ENCODE data around the gene CD14.
"Not testable (repeated sequence)": the region's sequence is repeated elsewhere in the genome, so short reads cannot be mapped to it uniquely, and the experiment has no call there.

CD14 gene

DNA sequence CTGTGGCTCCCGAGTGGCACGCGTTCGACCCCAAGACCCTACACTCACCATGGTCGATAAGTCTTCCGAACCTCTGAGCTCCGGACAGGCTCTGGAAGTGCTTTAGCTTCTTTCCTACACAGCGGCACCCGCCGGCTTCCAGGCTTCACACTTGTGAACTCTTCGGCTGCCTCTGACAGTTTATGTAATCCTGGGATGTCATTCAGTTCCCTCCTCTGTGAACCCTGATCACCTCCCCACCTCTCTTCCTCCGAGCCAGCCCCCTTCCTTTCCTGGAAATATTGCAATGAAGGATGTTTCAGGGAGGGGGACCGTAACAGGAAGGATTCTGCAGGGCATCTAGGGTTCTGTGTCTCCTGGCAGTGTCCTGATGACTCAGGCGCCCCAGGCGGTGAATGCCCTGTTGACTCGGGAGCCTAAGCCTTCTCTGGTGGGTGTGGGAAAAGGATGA is at the start of gene CD14:
Gene CD14 (minus strand): TSS at position 155 of the 451 bp plus-strand sequence. CDS start 104 bp downstream, at position 51.
- no peak for DNase-seq (ENCODE audit: extremely low read depth in 1 of 2, low read depth in 1 of 2)

GRCh38 chr5:140678993-140679392 is 46.0 kb upstream of the CD14 start:
- no peak for DNase-seq (ENCODE audit: extremely low read depth in 1 of 2, low read depth in 1 of 2)

DNA sequence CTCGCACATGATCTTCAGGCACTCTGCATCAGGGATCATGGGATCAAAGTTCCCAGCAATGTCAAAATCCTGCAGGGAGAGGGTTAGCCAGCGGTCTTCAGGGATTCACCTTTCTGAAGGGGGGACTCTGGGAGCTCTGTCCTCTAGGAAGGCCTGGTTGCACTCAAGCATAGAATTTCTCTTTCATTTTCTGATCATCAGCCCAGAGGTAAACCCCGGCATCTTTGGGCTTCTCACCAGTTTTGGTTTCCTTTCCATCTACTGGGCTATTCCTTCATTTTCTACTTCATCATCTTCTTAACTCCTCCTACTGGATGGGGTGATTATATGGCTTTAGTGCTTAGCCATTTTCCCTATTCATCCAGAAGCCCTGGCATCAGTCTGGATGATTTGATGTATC is 45.0 kb upstream of the CD14 start:
- DNase-seq (ENCODE audit: extremely low read depth in 1 of 2, low read depth in 1 of 2) = no peak

GRCh38 chr5:140674629-140675028 is 41.7 kb upstream of the CD14 start:
- DNase-seq (ENCODE audit: extremely low read depth in 1 of 2, low read depth in 1 of 2) = no peak

DNA sequence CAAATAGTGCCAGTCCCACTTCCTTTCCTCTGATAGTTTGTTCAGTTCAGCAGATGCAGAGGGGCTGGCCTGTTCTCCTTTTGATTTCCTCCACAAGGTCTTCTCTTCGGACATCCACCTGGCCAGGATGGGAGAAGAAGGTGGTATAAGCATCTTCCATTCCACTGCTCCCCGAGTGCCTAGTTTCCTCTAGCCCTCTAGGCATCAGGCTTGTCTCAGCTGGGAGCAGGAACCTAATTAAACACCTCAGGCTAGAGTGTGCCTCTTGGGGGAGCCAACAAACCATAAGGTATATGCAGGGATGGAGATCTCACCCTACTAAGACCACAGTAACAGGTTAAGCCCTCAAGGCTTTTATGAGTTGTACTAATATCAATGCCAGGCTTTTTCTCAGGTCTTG is 41.2 kb upstream of the CD14 start:
- DNase-seq (ENCODE audit: extremely low read depth in 1 of 2, low read depth in 1 of 2) = no peak

DNA sequence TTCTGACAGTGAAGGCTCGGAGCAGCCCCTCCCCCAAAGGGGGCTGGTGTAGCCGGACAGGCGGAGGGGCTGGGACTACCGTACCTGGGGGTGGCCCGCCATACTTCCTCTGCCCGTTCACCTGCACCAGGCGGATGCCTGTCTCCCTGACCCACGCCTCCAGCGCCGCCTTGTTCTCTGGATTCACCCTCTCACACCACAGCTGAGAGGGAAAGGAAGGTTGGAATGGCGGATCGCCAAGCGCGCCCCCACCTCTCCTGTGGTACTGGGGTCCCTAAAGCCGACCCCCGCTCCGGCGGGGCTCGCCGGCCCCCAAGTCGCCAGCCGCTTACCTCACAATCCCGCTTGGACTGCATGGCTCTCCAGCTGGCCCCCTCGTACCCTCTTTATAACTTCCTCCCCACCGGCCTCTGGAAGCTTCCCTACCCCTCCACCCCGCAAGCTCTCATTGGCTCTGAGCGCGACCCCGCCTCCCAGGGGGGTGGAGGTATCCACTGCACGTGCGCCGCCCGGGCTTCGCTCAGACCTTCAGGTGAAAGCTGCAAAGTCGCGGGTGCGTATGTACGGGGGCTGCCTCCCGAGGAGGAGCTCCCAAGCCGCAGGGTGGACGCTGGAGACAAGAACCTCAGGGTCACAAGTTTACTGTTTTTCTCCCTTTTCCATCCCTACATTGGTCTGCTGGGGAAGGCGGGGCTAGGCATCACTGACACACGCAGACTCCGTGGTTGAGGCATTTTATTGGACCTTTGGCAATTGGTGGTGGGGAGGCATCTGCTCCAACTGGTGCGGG is 40.4 kb upstream of the CD14 start, which contains the start of gene DND1:
Gene DND1 (minus strand): TSS at position 390 of the 790 bp plus-strand sequence. CDS start 34 bp downstream, at position 356.
- no peak for DNase-seq (ENCODE audit: extremely low read depth in 1 of 2, low read depth in 1 of 2)

GRCh38 chr5:140672455-140673186 is 39.6 kb upstream of the CD14 start:
- DNase-seq (ENCODE audit: extremely low read depth in 1 of 2, low read depth in 1 of 2) = no peak

DNA sequence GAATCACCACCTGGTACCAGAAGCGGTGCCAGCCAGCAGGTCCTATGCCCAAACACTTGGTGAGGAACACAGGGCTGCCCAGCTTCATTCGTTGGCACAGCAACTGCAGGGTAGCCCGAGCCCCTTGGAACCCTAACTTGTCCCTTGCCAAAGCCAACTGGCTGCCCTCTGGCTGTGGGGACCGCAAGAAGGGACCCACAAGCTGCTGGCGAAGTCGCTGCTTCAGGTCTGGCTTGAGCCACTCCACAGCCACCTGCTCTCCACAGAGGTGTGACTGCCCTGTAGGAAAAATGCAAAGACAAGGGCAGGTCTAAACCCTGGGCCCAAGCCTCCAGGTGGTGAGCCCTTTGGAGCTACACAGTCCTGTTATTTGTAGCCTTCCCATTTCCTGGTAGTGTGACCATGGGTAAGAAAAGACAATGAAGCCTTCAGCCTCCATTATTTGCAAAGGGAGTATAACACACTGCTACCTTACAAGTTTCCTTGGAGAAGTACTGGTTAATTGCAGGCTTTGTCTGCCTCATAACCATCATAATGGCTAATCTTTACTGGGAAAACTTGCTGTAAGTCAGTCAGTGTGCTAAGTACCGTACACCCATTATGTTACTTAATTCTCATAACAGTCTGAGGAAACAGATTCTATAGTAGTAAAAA is 38.6 kb upstream of the CD14 start:
- DNase-seq (ENCODE audit: extremely low read depth in 1 of 2, low read depth in 1 of 2) = no peak

DNA sequence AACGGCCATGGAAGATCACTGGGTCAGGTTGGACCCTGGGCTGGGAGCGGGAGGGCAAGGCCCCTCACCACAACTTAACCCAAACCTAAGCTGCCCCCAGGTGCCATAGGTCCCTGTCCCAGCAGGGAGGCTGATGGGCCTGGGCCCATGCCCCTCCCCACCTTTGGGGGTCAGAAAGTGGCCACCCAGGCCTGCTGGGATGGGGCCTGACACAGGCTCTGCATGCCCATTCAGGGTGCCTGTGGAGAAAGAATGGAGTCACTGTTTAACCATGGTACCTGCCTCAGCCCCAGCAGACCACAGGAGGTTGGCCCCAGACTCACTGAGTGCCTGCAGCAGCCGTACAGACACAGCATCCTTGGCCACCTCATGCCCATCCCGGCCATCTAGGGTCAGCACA is 38.1 kb upstream of the CD14 start:
- DNase-seq (ENCODE audit: extremely low read depth in 1 of 2, low read depth in 1 of 2) = not testable (repeated sequence)

GRCh38 chr5:140664359-140665119 is 31.6 kb upstream of the CD14 start, which contains the start of gene WDR55:
Gene WDR55, plus strand, starts transcription at chr5:140664904. Its CDS starts 9 bp downstream, at chr5:140664913.
- peak; percentile 93 to 97 for DNase-seq (ENCODE audit: extremely low read depth in 1 of 2, low read depth in 1 of 2)

- no peak for DNase-seq (ENCODE audit: extremely low read depth in 1 of 2, low read depth in 1 of 2)
These were observed 31.0 kb upstream of the CD14 start for GRCh38 chr5:140664030-140664358.

DNA sequence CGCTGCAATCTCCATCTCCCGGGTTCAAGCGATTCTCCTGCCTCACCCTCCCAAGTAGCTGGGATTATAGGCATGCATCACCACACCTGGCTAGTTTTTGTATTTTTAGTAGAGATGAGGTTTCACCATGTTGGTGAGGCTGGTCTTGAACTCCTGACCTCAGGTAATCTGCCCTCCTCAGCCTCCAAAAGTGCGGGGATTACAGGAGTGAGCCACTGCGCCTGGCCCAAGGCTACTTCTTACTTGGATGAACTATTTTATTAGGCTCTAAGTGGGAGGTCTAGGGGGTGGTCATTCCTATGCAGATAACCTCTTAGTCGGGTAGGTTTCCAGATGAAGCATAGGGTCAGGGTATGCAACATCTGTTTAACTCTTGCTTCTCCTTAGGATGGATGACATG is 27.4 kb upstream of the CD14 start:
- not testable (repeated sequence) for DNase-seq (ENCODE audit: extremely low read depth in 1 of 2, low read depth in 1 of 2)

GRCh38 chr5:140658870-140659269 is 25.9 kb upstream of the CD14 start:
- DNase-seq (ENCODE audit: extremely low read depth in 1 of 2, low read depth in 1 of 2) = no peak

- no peak for DNase-seq (ENCODE audit: extremely low read depth in 1 of 2, low read depth in 1 of 2)
These were observed 14.1 kb upstream of the CD14 start for GRCh38 chr5:140647042-140647419.

- DNase-seq (ENCODE audit: extremely low read depth in 1 of 2, low read depth in 1 of 2) = no peak
These were observed 9.7 kb upstream of the CD14 start for GRCh38 chr5:140642718-140643117.

- no peak for DNase-seq (ENCODE audit: extremely low read depth in 1 of 2, low read depth in 1 of 2)
These were observed 8.7 kb upstream of the CD14 start for GRCh38 chr5:140641716-140642115.

- peak; percentile 95 to 98 for DNase-seq (ENCODE audit: extremely low read depth in 1 of 2, low read depth in 1 of 2)
These were observed 6.4 kb upstream of the CD14 start, which contains the start of gene TMCO6 for GRCh38 chr5:140639148-140639981. Gene TMCO6, plus strand, starts transcription at chr5:140639451. Its CDS starts 77 bp downstream, at chr5:140639528.

DNA sequence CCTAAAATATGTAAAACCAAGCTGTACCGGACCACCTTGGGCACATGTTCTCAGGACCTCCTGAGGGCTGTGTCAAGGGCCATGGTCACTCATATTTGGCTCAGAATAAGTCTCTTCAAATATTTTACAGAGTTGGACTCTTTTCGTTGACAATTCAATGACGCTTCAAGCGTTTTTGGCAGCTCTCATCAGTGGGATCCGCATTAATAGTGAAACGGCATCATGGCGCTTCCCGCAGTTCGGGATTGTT is 5.8 kb upstream of the CD14 start:
- DNase-seq (ENCODE audit: extremely low read depth in 1 of 2, low read depth in 1 of 2) = not testable (repeated sequence)

DNA sequence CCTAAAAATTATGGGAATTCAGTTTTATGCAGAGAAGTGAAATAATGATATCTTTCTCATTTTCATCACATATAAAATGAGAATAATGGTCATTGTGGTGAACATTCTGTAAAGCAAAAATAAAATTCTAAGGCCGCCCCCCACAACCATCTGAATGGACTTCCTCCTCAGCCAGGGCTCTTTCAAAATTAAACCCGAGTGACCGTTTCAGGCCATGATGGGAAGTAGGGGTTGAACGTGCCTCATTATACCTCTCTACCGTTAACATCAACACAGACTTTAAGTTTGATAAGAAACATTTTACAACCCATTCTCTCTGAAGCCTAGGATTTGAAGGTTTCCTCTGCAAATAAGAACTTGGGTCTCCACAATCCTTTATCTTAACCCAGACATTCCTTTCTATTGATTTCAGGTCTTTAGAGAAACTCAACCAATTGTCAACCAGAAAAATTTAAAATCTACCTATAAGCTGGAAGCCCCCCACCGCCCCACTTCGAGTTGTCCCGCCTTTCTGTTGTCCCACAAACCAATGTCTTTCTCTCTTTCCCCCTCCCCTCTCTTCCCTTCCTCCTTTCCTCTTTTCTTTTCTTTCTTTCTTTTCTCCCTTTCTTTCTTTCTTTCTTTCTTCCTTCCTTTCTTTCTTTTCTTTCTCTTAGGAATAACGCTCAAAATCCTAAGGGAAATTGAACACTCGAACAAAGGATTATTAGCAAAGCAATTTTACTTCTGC is 4.6 kb upstream of the CD14 start:
- no peak for DNase-seq (ENCODE audit: extremely low read depth in 1 of 2, low read depth in 1 of 2)

All from stimulated activated CD8-positive, alpha-beta memory T cell treated with anti-CD3 and anti-CD28 coated beads, Interleukin-7, amount 100 ng/mL, for 48 hours (primary cell).